GM18520 (cell line): ENCODE results near the gene COL9A3.

ENCODE experiments used
- ATAC-seq: cut with Tn5 transposase; IDR thresholded peaks from one replicate; pipeline ENCODE4 v1.9.1; 2021; ENCODE audit not compliant: unreplicated experiment

Gene COL9A3

DNA sequence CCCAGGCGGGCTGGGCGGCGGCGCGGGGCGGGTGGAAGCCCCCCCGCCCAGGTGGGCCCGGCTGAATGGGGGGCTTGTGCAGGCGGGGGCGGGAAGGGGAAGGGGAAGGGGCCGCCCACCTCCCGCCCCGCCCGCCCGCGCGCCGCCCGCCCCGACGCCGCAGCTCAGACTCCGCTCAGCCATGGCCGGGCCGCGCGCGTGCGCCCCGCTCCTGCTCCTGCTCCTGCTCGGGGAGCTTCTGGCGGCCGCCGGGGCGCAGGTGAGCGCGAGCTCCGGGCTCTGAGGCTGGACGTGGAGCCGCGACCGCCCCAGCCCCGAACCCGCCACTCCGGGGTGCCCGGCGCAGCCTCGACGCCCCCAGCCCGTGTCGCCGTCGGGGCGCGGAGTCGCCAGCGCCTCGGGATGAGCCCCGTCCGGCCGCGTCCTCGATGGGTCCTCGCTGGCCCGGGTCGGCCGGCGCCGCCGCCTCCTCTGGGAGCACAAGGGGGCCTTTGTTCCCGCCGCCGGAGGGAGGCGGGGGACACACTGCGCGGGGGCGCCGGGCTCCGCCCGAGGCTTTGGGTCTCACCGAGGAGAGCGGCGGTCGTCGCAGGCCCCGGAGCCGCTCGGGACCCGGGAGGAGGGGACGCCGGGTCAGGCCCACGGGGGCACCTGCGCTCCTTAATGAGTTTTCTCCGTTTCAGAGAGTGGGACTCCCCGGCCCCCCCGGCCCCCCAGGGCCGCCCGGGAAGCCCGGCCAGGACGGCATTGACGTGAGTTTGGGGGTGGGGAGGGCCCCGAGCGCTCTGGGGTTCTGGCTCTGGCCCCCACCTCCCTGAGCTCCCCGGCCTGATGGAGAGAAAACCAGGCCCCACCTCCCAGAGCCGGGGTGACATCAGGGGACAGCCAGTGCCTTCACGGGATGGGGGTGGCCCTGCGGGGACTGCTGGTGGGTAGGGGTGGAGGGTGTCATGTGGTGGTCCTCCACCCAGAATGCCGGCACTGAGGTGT, at the start of gene COL9A3:
COL9A3 (plus strand) TSS at position 167 of the 990 bp plus-strand sequence; CDS start at position 182, 15 bp downstream.
- no peak for ATAC-seq

DNA sequence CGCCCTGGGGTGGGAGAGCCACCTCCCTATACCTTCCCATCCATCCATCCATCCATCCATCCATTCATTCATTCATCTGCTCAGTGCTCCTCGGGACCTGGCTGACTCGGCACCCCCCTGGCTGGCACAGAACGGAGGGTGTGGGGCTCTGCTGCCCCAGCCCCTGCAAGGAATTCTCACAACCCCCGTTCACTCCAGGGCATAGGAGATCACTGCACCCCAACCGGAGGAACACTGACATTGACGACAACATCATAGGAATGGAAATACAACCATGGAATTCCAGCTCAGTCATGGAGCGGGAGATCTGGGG, 48.7 kb upstream of the COL9A3 start:
- no peak for ATAC-seq

DNA sequence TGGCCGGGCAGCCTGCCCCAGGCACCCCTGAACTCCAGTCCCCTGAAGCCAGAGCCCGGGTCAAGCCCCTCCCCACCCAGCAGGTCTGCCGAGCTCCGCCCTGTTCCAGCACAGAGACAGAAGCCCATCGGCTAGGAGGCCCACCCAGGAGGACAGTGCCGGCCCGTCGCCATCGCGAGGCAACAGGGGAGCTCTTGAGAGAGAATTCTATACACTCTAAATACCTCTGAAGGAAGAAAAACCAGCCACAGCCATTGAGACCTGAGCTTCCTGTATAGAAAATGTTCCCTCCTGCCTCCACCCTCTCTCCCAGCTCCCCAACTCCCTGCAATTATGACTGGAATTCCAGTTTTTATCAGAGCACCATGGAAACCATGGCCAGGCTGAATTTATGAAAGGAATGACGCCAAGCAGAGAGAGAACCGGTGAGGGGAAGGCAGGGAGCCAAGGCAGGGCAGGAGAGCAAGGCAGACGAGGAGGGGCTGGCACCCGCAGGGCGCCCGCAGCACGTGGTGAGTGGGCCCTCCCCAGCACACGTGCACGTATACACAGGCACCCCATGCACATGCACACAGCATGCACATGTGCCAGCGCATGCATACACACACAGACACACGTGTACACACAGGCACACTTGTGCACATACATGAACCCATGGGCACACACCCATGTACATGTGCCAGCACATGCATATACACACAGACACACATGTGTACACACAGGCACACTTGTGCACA, 48.1 kb upstream of the COL9A3 start:
- ATAC-seq, result no peak

DNA sequence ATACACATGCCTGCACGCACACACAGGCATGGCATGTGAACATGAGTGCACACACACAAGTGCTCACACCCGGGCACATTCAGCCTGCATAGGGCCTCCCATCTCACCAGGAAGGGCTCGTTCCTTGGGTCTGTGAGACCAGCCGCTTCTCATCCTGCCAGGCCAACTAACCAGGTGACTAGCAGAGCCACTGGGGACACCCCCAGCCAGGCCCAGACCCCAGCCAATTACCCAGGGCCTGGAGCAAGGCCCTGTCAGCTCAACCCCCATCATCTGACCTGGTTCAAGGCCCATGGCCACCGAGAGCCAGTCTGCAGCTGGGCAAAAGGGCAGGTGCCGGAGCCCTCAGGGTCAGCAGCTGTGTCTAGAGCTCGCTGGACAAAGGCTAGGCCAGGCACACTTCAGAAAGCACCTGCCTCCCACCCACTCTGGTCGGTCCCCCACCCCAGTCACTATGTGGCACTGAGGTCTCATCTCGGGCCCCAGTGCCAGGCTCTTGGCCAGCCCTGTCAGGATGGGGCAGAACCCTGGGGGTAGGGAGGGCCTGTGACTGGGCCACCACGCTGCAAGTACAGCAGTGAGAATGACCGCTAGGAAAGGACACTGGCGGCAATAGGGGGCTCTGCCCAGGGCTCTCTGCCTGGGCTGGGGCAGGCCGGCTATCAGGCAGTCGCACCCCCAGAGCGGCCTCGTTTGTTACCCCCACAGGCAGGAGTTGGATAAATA, 47.3 kb upstream of the COL9A3 start:
- ATAC-seq, result no peak

DNA sequence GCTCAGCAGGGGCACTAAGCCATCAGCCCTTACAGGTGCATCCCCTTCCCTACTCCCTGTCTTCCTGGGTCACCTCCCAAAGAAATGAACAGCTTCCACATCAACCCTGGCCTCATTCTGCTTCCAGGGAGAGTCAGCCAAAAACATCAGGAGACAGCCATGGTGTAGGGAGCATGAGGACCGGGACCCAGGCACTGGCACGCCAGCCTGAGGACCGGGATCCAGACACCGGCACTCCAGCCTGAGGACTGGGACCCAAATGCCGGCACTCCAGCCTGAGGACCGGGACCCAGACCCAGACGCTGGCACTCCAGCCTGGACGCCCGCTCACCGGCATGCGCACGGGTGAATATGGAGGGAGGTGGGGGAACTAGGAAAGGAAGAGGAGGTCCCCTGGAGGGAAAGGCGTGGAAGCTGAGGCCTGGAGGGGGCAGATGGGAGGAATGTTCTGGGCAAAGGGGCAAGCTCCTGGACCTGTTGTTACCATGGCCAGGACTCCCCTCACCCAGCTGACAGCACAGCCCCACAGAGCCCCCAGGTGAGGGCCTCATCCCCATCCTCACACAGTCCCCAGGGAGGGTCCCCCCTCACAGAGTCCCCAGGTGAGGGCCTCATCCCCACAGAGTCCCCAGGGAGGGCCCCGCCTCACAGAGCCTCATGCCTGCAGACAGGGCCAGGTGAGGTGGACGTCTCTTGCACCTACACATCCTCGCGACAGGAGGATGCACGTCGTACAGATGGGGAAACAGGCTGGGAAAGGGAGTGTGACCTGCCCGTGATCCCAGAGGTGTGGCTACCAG, 46.5 kb upstream of the COL9A3 start:
- ATAC-seq, result no peak

DNA sequence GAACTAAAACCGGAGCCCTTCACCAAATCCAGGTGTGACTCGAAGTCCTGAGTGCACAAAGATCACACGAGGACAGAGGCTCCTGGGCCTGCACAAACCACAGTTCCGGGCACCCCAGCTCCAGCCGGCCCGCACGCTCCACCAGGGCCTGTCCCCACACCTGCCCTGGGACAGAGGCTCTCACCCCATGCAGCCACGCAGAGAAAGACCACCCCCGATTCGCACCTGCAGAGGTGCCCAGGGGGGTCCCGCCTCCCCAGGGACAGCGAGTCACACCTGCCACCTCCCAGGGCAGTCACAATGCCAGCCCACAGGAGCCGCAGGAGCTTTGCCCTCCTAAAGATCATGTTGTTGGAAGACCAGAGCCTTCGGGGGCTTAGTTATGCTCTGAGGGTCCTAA, 45.9 kb upstream of the COL9A3 start:
- no peak for ATAC-seq

DNA sequence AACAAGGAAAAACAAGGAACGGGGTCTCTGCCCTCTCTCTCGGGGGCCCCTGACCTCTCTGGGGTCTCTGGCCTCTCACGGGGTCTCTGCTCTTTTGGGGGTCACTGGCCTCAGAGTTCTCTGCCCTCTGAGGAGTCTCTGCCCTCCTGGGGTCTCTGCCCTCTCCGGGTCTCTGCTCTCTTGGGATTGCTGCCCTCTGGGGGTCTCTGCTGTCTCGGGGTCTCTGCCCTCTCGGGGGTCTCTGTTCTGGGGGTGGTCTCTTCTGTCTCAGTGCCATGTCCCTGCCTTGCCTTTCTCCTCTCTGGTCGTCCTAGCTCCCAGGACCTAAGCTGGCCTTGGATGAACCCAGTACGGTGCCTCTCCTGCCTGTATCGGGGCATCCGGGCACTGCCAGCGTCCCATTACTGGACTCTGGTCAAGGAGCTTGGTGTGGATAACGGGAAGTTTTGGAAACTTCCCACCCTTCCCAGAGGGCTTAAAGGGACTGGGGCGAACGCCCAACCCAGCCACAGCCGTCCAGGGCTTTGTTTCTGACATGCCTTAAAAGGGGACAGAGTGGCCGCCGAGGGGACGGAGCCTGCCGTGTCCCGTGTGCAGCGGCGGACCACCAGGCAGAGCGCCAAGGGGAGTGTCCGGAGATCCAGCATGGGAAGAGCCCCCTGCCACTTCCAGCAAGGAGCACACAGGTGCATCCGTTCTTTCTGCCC, 45.3 kb upstream of the COL9A3 start:
- no peak for ATAC-seq

DNA sequence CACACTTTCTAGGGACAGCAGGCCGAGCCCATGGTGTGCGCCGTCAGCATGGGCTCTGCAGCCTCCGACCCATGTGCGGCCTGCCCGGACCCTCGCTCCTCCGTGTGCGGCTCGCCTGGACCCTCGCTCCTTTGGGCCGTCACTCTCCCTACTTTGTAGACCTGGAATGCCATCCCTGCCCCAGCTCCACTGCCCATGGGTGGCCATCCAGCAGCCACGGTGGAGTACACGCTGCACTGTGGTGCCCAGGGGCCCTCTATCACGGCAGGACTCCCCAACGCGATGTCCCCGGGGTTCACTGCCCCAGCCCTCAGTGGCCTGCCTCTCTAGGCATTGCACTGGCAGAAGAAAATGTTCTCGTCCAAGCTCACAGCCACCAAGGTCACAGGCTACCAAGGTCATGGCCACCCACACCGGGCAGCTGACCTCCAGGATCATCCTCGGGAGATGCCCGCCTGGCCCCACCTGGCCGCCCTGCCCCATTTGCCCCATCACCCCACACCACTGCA, 44.7 kb upstream of the COL9A3 start:
- ATAC-seq, result no peak

DNA sequence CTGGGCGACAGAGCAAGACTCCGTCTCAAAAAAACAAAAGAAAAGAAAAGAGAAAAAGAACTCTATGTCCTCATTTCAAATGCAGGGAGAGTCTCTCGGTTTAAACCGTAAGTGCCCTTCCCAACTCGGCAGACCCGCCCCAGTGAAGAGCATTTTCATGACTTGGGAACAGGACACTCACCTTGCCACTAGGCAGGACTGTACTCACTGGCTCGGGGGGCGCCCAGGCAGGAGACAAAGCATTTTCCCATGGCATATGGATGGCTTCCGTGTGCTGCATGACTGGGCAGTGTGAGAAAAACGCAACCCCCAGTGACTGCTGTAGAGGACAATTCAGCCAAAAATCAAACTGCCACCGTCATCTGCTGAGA, 44.2 kb upstream of the COL9A3 start:
- ATAC-seq, result no peak

DNA sequence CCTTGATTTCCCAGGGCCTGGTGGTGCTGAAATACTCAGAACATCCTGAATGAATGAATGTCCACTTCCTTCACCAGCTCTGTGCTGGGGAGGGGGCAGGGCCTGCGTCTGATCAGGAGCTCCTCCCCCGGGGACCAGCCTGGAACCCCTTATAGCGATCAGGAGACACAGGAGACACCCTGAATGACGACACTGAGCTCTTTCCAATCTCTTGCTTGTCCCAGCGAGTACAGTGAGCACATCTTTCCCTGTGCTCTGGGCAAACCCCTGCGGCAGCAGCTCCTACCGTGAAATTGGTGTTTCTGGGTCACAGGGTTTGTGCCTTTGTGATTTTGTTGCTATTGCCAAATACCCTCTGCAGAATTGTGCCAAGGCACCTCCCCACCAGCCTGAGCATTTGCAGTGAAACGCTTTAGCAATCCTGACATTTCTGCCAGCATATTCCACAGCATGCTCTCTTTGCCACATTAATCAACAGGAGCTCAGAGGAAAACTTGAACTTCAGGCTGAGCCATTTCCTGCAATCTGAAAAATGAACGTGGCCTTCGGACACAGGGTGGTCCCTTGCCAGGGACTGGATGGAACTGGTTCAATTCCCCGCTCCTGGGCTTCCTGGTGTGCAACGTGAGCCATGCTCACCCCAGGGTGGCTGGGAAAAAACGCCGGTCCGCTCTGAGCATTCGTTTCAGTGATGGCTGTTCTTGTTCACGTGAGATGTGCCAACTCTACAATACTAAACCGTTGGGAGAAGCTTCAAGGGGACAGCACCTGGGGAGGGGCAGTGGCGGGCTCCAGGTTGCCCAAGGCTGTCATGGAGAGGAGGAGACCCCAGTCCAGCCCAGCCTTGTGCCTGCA, 43.6 kb upstream of the COL9A3 start:
- ATAC-seq, result no peak

DNA sequence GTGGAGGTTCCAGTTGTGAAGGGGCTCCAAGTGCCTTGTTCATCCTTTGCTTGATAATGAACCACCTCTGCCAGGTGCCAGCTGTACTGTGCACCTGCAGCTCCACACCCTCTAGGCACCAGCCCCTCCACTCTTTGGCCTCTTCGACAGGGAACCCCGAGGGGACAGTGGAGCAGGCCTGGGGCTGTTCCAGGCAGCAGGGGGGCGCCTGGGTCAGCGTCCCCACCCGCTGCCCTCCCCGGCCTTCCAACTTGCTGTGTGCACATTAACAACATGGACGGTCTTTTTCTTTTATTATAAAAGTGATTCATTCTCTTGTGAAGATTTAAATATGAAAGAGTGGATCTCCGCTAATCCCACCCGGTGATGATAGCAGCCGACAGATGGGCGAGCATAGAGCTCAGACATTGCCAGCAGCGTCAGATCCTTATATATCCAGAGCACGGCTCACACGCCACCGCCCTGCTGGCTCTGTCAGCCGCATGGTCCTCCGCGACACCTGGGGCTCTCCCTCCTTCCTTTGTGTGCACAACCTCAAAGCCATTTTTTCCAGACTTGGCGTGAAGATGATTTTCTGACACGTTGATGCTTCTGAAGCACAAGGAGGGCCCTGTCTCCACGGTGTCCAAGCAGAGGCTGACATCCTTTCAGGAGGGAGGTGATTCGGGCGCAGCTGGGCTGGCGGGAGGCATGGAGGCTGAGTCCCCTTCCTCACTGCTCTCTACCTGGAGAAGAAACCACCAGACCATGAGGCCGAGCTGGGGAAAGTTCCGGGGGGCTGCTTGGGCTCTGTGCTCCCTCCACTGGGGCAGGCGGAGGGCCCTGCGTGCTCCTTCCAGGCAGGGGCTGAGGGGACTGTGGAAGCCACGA, 42.8 kb upstream of the COL9A3 start:
- ATAC-seq, result no peak

DNA sequence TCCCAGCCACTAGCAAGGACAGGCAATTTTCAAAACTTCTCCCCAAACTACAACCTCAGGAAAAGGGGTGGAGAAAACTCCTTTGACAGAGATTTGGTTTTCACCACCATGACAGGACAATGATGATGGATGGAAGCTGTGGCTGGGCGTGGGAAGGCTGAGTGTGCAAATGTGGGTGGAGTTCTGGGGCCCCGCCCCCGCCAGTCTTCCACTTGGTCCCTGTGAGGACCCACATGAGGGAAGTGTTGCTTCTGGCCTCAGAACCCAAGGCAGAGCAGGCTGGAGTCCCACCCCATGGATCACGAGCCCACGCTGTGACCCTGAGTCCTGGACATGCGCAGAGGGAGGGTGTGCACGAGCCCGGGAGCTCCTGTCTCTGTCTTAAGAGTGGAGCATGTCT, 42.1 kb upstream of the COL9A3 start:
- ATAC-seq, result no peak

DNA sequence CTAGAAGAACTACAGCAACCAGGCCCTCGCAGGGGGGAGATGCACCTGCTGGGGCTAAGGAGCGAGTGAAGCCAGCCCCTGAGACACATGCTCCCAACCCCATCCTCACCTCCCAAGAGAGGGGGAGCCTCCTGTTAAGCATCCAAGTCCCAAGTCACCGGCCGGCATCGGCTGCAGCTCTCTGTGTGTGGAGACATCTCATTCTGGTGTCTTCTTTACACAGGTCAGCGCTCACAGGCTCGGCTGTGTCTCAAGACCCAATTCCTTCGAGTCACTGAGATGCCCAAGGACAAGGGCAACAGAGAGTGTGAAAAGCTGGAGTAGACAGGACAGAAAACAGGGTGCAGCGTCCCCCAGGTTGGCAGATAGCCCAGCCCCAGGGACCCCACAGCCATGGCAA, 41.6 kb upstream of the COL9A3 start:
- no peak for ATAC-seq

DNA sequence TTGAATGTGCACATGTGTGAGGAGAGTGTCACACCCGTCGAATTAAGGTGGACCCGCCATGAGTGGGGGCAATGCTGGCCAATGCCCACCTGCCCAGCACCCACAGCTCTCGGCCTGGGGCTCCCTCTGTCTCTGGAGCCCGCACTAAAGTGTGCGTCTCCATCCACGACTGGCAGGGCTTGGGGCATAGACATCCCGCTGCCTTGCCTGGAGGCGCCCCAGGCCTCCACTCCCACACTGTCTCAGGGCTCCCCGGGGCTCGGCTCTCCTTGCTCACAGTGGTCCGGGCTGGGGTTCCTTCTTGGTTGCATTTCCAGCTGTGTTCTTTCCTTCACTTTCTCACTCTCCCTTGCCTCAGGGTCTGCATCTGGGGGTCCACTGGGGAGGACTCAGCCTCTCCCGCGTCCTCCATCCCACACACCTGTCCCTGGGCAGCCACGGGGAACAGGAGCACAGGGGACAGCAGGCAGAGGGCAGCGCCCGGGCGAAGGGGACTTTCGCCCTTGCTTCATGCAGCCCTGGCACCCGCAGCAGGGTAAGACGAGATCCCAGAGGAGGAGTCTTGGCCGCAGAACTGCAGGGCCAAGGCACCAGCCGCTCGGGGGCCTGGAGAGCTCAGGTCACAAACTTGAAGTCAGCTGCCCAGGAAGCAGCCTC, 40.7 kb upstream of the COL9A3 start:
- no peak for ATAC-seq

DNA sequence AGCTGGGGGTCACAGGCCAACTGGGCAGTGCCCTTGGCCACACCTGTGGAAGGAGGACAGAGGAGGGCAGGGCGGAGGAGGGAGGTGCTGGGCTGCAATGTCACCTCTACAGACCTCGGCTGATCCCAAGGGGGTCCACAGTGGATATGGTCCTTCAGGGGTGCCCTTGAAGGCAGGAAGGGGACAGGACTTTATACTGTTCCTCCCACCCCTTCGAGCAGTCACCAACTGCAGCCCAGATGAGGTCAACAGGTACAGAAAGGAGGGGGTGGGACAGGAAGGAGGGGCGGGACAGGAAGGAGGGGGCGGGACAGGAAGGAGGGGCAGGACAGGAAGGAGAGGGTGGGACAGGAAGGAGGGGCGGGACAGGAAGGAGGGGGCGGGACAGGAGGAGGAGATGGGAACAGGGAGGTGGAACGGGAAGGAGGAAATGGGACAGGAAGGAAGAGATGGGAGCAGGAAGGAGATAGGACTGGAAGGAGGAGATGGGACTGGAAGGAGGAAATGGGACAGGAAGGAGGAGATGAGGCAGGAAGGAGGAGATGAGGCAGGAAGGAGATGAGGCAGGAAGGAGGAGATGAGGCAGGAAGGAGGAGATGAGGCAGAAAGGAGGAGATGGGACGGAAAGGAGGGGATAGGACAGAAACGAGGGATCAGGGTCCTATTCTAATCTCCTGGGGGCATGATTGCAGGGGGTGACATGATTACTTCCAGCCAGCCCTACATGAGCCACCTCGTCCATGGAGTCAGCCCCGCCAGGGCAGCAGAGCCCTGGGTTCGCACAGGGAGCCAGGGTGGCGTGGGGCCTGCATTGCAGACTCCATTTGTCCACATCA, 39.9 kb upstream of the COL9A3 start:
- no peak for ATAC-seq

DNA sequence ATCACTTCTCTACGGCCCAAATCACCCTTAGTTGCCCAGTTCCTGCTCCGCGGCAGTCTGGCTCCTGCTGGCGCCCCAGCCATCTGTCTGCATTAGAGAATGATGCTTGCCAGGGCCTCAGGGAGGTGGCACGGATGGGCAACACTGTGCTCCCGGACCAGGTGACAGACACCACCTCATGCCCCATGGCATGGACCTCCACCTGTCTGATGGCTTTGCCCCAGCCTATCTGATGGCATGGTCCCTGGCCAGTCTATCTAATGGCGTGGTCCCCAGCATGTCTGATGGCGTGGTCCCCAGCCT, 39.4 kb upstream of the COL9A3 start:
- ATAC-seq, result no peak

DNA sequence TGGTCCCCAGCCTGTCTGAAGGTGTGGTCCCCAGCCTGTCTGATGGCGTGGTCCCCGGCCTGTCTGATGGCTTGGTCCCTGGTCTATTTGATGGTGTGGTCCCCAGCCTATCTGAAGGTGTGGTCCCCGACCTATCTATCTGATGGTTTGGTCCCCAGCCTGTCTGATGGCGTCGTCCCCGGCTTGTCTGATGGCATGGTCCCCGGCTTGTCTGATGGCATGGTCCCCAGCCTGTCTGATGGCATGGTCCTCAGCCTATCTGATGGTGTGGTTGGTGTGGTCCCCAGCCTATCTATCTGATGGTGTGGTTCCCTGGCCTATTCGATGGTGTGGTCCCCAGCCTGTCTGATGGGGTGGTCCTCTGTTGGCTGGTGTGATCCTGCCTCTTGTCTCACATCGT, 38.8 kb upstream of the COL9A3 start:
- no peak for ATAC-seq
